Measurements from ENCODE around the gene SPATA33.

Gene SPATA33

DNA sequence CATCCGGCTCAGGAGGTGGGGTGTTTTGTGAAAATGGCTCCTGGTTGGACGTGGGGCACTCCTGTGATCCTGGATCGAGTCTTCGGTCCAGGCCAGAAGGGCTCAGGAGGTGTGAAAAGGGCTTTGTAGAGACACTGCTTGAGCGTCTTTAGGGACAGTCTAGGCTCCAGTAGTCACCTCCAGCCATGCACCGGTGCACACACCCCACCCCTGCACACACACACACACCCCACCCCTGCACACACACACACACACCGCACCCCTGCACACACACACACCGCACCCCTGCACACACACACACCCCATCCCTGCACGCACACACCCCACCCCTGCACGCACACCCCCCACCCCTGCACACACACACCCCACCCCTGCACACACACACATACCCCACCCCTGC is 19.2 kb upstream of the SPATA33 start:
- TF ChIP-seq, protein P1, sequence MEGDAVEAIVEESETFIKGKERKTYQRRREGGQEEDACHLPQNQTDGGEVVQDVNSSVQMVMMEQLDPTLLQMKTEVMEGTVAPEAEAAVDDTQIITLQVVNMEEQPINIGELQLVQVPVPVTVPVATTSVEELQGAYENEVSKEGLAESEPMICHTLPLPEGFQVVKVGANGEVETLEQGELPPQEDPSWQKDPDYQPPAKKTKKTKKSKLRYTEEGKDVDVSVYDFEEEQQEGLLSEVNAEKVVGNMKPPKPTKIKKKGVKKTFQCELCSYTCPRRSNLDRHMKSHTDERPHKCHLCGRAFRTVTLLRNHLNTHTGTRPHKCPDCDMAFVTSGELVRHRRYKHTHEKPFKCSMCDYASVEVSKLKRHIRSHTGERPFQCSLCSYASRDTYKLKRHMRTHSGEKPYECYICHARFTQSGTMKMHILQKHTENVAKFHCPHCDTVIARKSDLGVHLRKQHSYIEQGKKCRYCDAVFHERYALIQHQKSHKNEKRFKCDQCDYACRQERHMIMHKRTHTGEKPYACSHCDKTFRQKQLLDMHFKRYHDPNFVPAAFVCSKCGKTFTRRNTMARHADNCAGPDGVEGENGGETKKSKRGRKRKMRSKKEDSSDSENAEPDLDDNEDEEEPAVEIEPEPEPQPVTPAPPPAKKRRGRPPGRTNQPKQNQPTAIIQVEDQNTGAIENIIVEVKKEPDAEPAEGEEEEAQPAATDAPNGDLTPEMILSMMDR (IDR thresholded peaks at IDR 0.05; ENCODE audit: low read length), result no peak
- TF ChIP-seq EZH2 (optimal IDR thresholded peaks at IDR 0.05; ENCODE audit: low read depth, low read length) (no peak), EZH2phosphoT487 (IDR thresholded peaks at IDR 0.05; ENCODE audit: low read length) (no peak)
- H3K4me3 ChIP-seq (ENCODE audit: low read length), result no peak overlapping the region
- no peak for DNase-seq

DNA sequence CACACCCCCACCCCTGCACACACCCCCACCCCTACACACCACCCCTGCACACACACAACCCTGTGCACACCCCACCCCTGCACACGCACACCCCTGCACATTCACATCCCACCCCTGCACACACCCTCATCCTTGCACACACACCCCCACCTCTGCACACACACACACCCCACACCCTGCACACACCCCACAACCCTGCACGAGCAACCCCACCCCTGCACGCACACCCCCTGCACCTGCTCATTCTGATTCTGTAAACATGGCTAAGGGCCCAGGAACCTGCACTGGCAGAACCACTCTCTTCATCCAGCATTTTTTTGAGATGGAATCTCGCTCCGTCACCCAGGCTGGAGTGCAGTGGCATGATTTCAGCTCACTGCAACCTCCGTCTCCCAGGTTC is 18.3 kb upstream of the SPATA33 start:
- H3K79me2 ChIP-seq (ENCODE audit: low read length), result no peaks in the 10 kb centered on the region

More for the DNA sequence above, 19.2 kb upstream of the SPATA33 start:
- Histone ChIP-seq H3K9me3 (replicated peaks; ENCODE audit: insufficient read depth, low read length) (no peaks in the 10 kb centered on the region), H3K4me2 (ENCODE audit: low read depth, low read length) (no peak overlapping the region), H4K20me1 (ENCODE audit: insufficient read depth, low read length) (no peaks in the 10 kb centered on the region), H3K4me1 (ENCODE audit: low read length) (no peaks in the 10 kb centered on the region), H3F3A (ENCODE audit: insufficient read depth, low read length) (no peaks in the 10 kb centered on the region), H3K27ac (ENCODE audit: low read length) (no peak overlapping the region), H3K27me3 (replicated peaks; ENCODE audit: insufficient read depth, low read length) (peaks cover 8% of the 10 kb centered on the region), H2AFZ (ENCODE audit: low read length) (no peak overlapping the region), H3K79me2 (ENCODE audit: low read length) (no peaks in the 10 kb centered on the region), H3K9ac (ENCODE audit: low read length) (no peak overlapping the region), H3K36me3 (replicated peaks; ENCODE audit: insufficient read depth, low read length) (no peaks in the 10 kb centered on the region), H3K9me2 (replicated peaks; ENCODE audit: insufficient read depth, low read length) (no peaks in the 10 kb centered on the region)

DNA sequence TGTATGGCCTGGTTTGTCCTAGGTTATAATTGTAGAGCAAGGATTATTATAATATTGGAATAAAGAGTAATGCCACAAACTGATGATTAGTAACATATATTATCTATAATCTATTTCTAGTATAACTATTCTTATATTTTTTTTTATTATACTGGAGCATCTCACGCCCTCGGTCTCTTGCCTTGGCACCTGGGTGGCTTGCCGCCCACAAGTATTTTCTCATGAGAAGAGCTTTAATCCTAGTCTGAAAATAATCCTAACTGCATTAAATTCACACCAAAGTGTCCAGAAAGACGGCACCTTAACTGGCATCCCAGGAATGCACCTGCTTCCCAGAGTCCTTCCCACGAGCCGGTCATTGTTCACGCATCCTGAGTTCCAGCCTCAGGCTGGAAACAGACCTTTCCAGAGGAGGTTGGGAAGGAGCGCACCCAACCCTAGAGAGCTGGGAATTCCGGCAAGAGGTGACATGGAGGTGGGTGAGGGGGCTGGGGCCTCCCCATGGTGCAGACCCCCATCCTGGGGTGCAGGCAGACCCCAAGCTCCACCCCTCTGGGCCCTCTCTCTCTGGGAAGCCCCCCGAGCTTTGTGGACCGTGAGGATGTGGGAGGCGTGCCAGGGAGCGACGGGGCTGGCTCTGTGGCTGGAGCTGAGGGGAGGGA is 16.0 kb upstream of the SPATA33 start:
- Histone ChIP-seq H2AFZ (ENCODE audit: low read length) (no peak overlapping the region), H3K4me2 (ENCODE audit: low read depth, low read length) (no peak overlapping the region)

More for the DNA sequence above, 18.3 kb upstream of the SPATA33 start:
- no peak for DNase-seq
- Histone ChIP-seq H3K4me2 (ENCODE audit: low read depth, low read length) (no peak overlapping the region), H3K36me3 (replicated peaks; ENCODE audit: insufficient read depth, low read length) (no peaks in the 10 kb centered on the region), H3K9me3 (replicated peaks; ENCODE audit: insufficient read depth, low read length) (no peaks in the 10 kb centered on the region), H3K9ac (ENCODE audit: low read length) (no peak overlapping the region), H3K4me1 (ENCODE audit: low read length) (no peaks in the 10 kb centered on the region), H2AFZ (ENCODE audit: low read length) (no peak overlapping the region), H3K27ac (ENCODE audit: low read length) (no peak overlapping the region), H3F3A (ENCODE audit: insufficient read depth, low read length) (no peaks in the 10 kb centered on the region), H4K20me1 (ENCODE audit: insufficient read depth, low read length) (no peaks in the 10 kb centered on the region), H3K27me3 (replicated peaks; ENCODE audit: insufficient read depth, low read length) (peaks cover 4% of the 10 kb centered on the region), H3K4me3 (ENCODE audit: low read length) (no peak overlapping the region), H3K9me2 (replicated peaks; ENCODE audit: insufficient read depth, low read length) (no peaks in the 10 kb centered on the region)
- TF ChIP-seq EZH2 (optimal IDR thresholded peaks at IDR 0.05; ENCODE audit: low read depth, low read length) (no peak), EZH2phosphoT487 (IDR thresholded peaks at IDR 0.05; ENCODE audit: low read length) (no peak)
- TF ChIP-seq, protein P1 (IDR thresholded peaks at IDR 0.05; ENCODE audit: low read length), result no peak

More for the DNA sequence above, 16.0 kb upstream of the SPATA33 start:
- Histone ChIP-seq H3K36me3 (replicated peaks; ENCODE audit: insufficient read depth, low read length) (no peaks in the 10 kb centered on the region), H3K27ac (ENCODE audit: low read length) (no peak overlapping the region), H3K27me3 (replicated peaks; ENCODE audit: insufficient read depth, low read length) (peaks cover 4% of the 10 kb centered on the region; the same call in 1 of the 2 replicates), H4K20me1 (ENCODE audit: insufficient read depth, low read length) (no peaks in the 10 kb centered on the region), H3K79me2 (ENCODE audit: low read length) (no peaks in the 10 kb centered on the region), H3K9me2 (replicated peaks; ENCODE audit: insufficient read depth, low read length) (no peaks in the 10 kb centered on the region), H3F3A (ENCODE audit: insufficient read depth, low read length) (no peaks in the 10 kb centered on the region), H3K4me1 (ENCODE audit: low read length) (no peaks in the 10 kb centered on the region), H3K9ac (ENCODE audit: low read length) (no peak overlapping the region), H3K4me3 (ENCODE audit: low read length) (no peak overlapping the region), H3K9me3 (replicated peaks; ENCODE audit: insufficient read depth, low read length) (no peaks in the 10 kb centered on the region)
- TF ChIP-seq EZH2 (optimal IDR thresholded peaks at IDR 0.05; ENCODE audit: low read depth, low read length) (no peak), EZH2phosphoT487 (IDR thresholded peaks at IDR 0.05; ENCODE audit: low read length) (no peak)
- TF ChIP-seq, protein P1 (IDR thresholded peaks at IDR 0.05; ENCODE audit: low read length), result no peak
- no peak for DNase-seq

Measured in MM.1S (cell line).